Suprapubic skin (tissue), 3 donors: ENCODE results near the gene NCBP1.

Experiments
- CTCF ChIP-seq, 2 donors: fragments of 200-600 bp in 1 of 2; fragments of 450-650 bp in 1 of 2; sonication (generic) in 1 of 2; IDR thresholded peaks; one replicate each; pipeline ENCODE4 v1.5.1; 2016 to 2019; ENCODE audit warnings: antibody characterized with exemption in 2 of 2, mild to moderate bottlenecking in 1 of 2, moderate library complexity in 1 of 2
- EP300 ChIP-seq: sonication (generic); formaldehyde crosslinking; IDR thresholded peaks from one replicate; pipeline ENCODE4 v1.6.1; 2017; ENCODE audit warnings: antibody characterized with exemption
- POLR2A ChIP-seq, 2 donors: fragments of 450-650 bp; IDR thresholded peaks; one replicate each; pipeline ENCODE4 v1.6.1; 2017; ENCODE audit warnings: antibody characterized with exemption in 2 of 2, mild to moderate bottlenecking in 2 of 2, moderate library complexity in 2 of 2

- TF ChIP-seq CTCF (IDR thresholded peaks at IDR 0.05) (no peak), POLR2A (IDR thresholded peaks at IDR 0.05) (no peak), EP300 (no peak)
Observed at GRCh38 chr9:97673922-97674321, 40.3 kb downstream of the NCBP1 start.
